NCI-H2107 treated with DMSO at 0.1 percent for 48 hours (cell line): ENCODE results near the gene GLUL.
"Not testable (repeated sequence)": the region's sequence is repeated elsewhere in the genome, so short reads cannot be mapped to it uniquely, and the experiment has no call there.

Experiments
- DNase-seq: peaks from one replicate; lab custom pipeline; 2025; ENCODE audit not compliant: unreplicated experiment; lab: John Stamatoyannopoulos, UW

GLUL gene

DNA sequence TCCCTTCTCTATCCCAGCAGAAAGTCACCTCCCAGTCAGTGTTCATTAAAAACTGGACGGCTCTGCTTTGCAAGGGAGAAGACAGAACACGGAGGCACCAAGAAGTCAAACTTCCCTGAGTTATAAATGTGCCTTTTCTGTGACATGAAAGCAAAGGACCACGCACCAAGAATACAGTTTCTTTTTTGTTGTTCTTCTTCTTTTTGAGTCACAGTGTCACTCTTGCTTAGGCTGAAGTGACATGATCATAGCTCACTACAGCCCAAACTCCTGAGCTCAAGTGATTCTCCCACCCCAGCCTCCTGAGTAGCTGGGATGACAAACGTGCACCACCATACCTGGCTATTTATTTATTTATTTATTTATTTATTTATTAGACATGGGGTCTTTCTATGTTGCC lies 22.7 kb downstream of the GLUL start:
- DNase-seq, result no peak

GRCh38 chr1:182368358-182368757 lies 23.2 kb downstream of the GLUL start:
- DNase-seq, result no peak

- DNase-seq, result no peak
Measured at GRCh38 chr1:182367926-182368325, 23.7 kb downstream of the GLUL start.

- DNase-seq, result no peak
Measured at GRCh38 chr1:182366596-182366995, 25.0 kb downstream of the GLUL start.

GRCh38 chr1:182359645-182360044 lies 31.9 kb downstream of the GLUL start:
- DNase-seq, result no peak

- DNase-seq, result peak; percentile 94
Measured at GRCh38 chr1:182357913-182358312, 33.7 kb downstream of the GLUL start.

DNA sequence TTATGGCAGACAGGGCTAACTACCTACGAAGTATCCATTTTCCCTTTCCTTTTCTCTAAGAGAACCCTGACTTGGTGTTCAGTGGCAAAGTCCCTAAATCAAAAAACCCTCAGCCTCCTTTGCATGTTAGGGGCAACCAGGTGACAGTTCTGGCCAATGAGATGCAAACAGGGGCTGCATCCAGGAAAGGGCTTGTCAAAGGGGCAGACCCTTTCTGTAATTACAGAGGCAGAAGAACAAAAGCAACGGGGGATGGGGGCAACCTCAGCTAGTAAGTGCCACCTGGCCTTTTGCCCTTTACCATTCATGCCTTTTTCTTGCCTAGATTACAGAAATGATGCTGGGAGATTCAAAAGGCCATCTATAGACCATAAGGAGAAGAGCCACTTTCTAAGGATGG lies 34.4 kb downstream of the GLUL start:
- DNase-seq, result peak; percentile 41

DNA sequence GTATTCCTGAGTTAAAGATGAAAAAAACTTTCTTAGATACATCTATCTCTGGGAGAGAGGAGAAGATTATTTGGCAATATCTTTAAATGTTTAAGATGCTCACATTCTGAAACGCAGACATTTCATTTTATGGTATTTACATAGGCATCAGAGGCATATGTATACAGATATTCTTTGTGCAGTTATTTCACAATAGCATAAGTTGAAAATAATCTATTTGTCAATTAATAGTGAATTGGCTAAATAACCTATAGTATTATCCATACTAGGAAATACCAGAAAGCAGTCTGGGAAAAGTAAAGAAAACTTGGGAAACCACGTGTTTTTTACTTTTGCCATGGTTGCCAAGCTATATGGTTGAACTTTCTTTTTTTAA lies 35.9 kb downstream of the GLUL start:
- DNase-seq, result no peak

GRCh38 chr1:182351790-182352364 lies 39.7 kb downstream of the GLUL start:
- DNase-seq, result no peak

GRCh38 chr1:182350839-182351238 lies 40.8 kb downstream of the GLUL start:
- no peak for DNase-seq

GRCh38 chr1:182348961-182349747 lies 42.4 kb downstream of the GLUL start:
- peak; percentile 8 for DNase-seq

GRCh38 chr1:182347019-182347418 lies 44.6 kb downstream of the GLUL start:
- DNase-seq, result no peak

GRCh38 chr1:182340233-182341058 lies 51.1 kb downstream of the GLUL start:
- DNase-seq, result no peak

DNA sequence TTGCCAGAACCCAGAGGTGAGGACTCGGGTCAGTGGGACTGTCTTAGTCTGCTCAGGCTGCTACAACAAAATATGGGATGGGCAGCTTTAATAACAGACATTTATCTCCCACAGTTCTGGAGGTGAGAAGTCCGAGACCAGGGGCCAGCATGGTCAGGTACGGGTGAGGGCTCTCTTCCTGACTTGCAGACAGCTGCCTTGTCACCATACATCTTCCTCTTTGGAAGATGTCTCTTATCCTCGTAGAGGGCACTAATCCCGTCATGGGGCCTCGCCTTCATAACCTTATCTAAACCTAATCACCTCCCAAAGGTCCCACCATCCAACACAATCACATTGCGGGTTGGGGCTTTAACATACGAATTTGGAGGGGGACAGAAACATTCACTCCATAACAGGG lies 51.9 kb downstream of the GLUL start:
- no peak for DNase-seq

DNA sequence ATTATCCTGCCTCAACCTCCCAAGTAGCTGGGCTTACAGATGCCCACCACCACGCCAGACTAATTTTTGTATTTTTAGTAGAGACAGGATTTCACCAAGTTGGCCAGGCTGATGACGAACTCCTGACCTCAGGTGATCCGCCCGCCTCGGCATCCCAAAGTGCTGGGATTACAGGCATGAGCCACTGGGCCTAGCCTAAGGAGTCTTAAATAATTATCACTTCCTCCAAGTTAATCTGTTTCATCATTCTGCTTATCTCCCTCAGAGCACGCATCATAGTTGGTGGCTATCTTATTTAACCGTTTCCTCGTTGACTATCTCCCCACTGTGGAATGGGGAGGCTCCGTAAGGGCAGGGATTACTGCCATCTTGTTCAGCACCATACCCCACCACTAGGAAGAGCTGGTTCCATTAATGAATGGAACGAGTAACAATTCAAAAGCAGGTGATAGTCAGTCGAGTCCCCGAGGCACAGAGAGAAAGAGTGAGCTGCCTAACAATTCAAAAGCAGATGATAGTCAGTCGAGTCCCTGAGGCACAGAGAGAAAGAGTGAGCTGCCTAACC lies 52.7 kb downstream of the GLUL start:
- no peak for DNase-seq

GRCh38 chr1:182337736-182338571 lies 53.6 kb downstream of the GLUL start:
- DNase-seq, result no peak

GRCh38 chr1:182335771-182336566 lies 55.6 kb downstream of the GLUL start:
- no peak for DNase-seq

GRCh38 chr1:182333071-182333571 lies 58.5 kb downstream of the GLUL start:
- not testable (repeated sequence) for DNase-seq

GRCh38 chr1:182332261-182333060 lies 59.1 kb downstream of the GLUL start:
- DNase-seq, result no peak
